ENCODE measurements around the gene WHAMM.

DNA sequence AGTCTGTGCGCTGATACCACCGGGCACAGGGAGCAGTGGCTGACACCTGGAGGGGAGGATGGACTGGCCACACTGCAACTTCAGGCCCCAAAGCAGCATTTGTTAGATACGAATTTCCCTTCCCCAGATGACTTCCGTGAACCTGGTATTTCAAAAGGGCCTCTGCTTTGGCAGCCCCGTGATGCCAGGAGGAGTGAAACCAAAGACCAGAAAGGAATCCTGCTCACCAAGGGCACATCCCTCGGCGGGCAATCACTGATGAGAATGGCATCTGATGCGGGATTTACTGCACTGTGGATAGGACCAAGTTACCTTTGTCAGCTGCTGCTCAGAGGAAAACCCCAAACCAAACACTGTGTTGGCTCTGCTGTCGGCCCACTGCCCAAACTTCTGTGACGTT lies 65.5 kb downstream of the WHAMM start:
- TF ChIP-seq, protein P1, sequence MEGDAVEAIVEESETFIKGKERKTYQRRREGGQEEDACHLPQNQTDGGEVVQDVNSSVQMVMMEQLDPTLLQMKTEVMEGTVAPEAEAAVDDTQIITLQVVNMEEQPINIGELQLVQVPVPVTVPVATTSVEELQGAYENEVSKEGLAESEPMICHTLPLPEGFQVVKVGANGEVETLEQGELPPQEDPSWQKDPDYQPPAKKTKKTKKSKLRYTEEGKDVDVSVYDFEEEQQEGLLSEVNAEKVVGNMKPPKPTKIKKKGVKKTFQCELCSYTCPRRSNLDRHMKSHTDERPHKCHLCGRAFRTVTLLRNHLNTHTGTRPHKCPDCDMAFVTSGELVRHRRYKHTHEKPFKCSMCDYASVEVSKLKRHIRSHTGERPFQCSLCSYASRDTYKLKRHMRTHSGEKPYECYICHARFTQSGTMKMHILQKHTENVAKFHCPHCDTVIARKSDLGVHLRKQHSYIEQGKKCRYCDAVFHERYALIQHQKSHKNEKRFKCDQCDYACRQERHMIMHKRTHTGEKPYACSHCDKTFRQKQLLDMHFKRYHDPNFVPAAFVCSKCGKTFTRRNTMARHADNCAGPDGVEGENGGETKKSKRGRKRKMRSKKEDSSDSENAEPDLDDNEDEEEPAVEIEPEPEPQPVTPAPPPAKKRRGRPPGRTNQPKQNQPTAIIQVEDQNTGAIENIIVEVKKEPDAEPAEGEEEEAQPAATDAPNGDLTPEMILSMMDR (conservative IDR thresholded peaks at IDR 0.05; ENCODE audit: low read length) = no peak
- TF ChIP-seq EZH2phosphoT487 (IDR thresholded peaks at IDR 0.05; ENCODE audit: borderline replicate concordance, low read depth, low read length) = no peak
